Activated CD8-positive, alpha-beta memory T cell treated with anti-CD3 and anti-CD28 coated beads, Interleukin-2, amount 10 ng/mL, durations not matched to agents 7 days and 5 days (primary cell): Measurements from ENCODE around the gene SMG6. TPM values are rescaled to one million over a fixed set of nuclear protein-coding genes. Genes with fewer than 3 reads are reported as not detected.

Source experiments
- ATAC-seq: fragments of 150-1000 bp; cut with Tn5 transposase; one replicate; pipeline ENCODE4 v1.10.0; 2021; ENCODE audit warnings: moderate library complexity
- CTCF ChIA-PET: fragments of 350-600 bp; sonication (Branson Sonifier 250); formaldehyde crosslinking; loops from one replicate; lab custom pipeline; 2021; ENCODE audit warnings: antibody characterized with exemption; lab: Charles Lee
- DNase-seq: peaks from one replicate; pipeline ENCODE4 v3.0.0-alpha.2; 2020
- H3K27ac Mint-ChIP-seq: one replicate; pipeline ENCODE4 v1.8.0; 2021; ENCODE audit warnings: mild to moderate bottlenecking, mixed read lengths
- H3K27me3 Mint-ChIP-seq: one replicate; pipeline ENCODE4 v1.8.0; 2021; ENCODE audit warnings: mixed read lengths
- H3K36me3 Mint-ChIP-seq: one replicate; pipeline ENCODE4 v1.8.0; 2021; ENCODE audit warnings: mild to moderate bottlenecking, mixed read lengths
- H3K4me1 Mint-ChIP-seq: one replicate; pipeline ENCODE4 v1.8.0; 2021; ENCODE audit warnings: mixed read lengths
- H3K4me3 Mint-ChIP-seq: one replicate; pipeline ENCODE4 v1.8.0; 2021; ENCODE audit warnings: mild to moderate bottlenecking, moderate library complexity, mixed read lengths
- H3K9me3 Mint-ChIP-seq: one replicate; pipeline ENCODE4 v1.8.0; 2022; ENCODE audit warnings: low read depth, mixed read lengths
- total RNA-seq, 2 experiments: library from RNA; stranded (reverse); gene quantifications; one replicate each; pipeline ENCODE4 v1.2.3, GENCODE V29; 2021

The SMG6 gene
- total RNA-seq, 2 experiments from 2014 or later = 46.7 to 60.9 TPM

- DNase-seq = no peak
- Mint-ChIP-seq H3K27ac (no peak overlapping the region), H3K4me1 (peaks cover 33% of the 10 kb centered on the region), H3K4me3 (no peak overlapping the region), H3K36me3 (peaks cover 8% of the 10 kb centered on the region), H3K9me3 (no peaks in the 10 kb centered on the region), H3K27me3 (no peaks in the 10 kb centered on the region)
- CTCF ChIA-PET = interaction anchor here (0.6 to 1.6 kb wide), 3 partner anchors 10 to 113 kb away, joined by 3 read pairs; no protein-coding TSS in a partner anchor
- ATAC-seq = no peak
These were observed 200.4 kb downstream of the SMG6 start for GRCh38 chr17:2102931-2103809.

GRCh38 chr17:2101448-2102257 lies 201.9 kb downstream of the SMG6 start:
- H3K9me3 Mint-ChIP-seq = no peaks in the 10 kb centered on the region
- H3K36me3 Mint-ChIP-seq = peaks cover 9% of the 10 kb centered on the region
- H3K27me3 Mint-ChIP-seq = no peaks in the 10 kb centered on the region
- DNase-seq = no peak
- no peak overlapping the region for H3K4me3 Mint-ChIP-seq
- peak; percentile 27 for ATAC-seq
- CTCF ChIA-PET = interaction anchor here (1.0 to 1.6 kb wide), 5 partner anchors 8 to 144 kb away, joined by 3 to 5 read pairs (median 3); no protein-coding TSS in a partner anchor
- H3K4me1 Mint-ChIP-seq = peaks cover 34% of the 10 kb centered on the region
- peak overlapping the region; percentile 45 for H3K27ac Mint-ChIP-seq

GRCh38 chr17:2095536-2095910 lies 208.1 kb downstream of the SMG6 start:
- no peak overlapping the region for H3K4me3 Mint-ChIP-seq
- H3K4me1 Mint-ChIP-seq = peaks cover 31% of the 10 kb centered on the region
- ATAC-seq (no peak), DNase-seq (no peak)
- H3K9me3 Mint-ChIP-seq = no peaks in the 10 kb centered on the region
- H3K27ac Mint-ChIP-seq = no peak overlapping the region
- H3K36me3 Mint-ChIP-seq = peaks cover 4% of the 10 kb centered on the region
- H3K27me3 Mint-ChIP-seq = no peaks in the 10 kb centered on the region
- CTCF ChIA-PET = interaction anchor here (0.8 to 1.9 kb wide), 3 partner anchors 20 to 150 kb away, joined by 3 to 9 read pairs (median 3); no protein-coding TSS in a partner anchor

GRCh38 chr17:2094891-2095535 lies 208.6 kb downstream of the SMG6 start:
- CTCF ChIA-PET = interaction anchor here (0.8 to 1.9 kb wide), 7 partner anchors 20 to 188 kb away, joined by 3 to 9 read pairs (median 3); no protein-coding TSS in a partner anchor
- Mint-ChIP-seq H3K4me1 (peaks cover 36% of the 10 kb centered on the region), H3K4me3 (no peak overlapping the region), H3K27ac (no peak overlapping the region), H3K9me3 (no peaks in the 10 kb centered on the region), H3K36me3 (peaks cover 4% of the 10 kb centered on the region), H3K27me3 (no peaks in the 10 kb centered on the region)
- DNase-seq (no peak), ATAC-seq (no peak)

GRCh38 chr17:2093349-2093748 lies 210.2 kb downstream of the SMG6 start:
- DNase-seq = no peak
- Mint-ChIP-seq H3K27me3 (no peaks in the 10 kb centered on the region), H3K36me3 (peaks cover 8% of the 10 kb centered on the region), H3K9me3 (no peaks in the 10 kb centered on the region), H3K27ac (peak overlapping the region; percentile 21), H3K4me3 (no peak overlapping the region), H3K4me1 (peaks cover 50% of the 10 kb centered on the region)
- CTCF ChIA-PET = interaction anchor here (0.8 to 1.8 kb wide), 6 partner anchors 9 to 158 kb away, joined by 3 to 4 read pairs (median 3); partner anchors contain the start of gene HIC1
- no peak for ATAC-seq

- DNase-seq (no peak), ATAC-seq (no peak)
- Mint-ChIP-seq H3K36me3 (peaks cover 8% of the 10 kb centered on the region), H3K4me1 (peaks cover 54% of the 10 kb centered on the region), H3K27ac (peak overlapping the region; percentile 35), H3K9me3 (no peaks in the 10 kb centered on the region), H3K27me3 (no peaks in the 10 kb centered on the region), H3K4me3 (no peak overlapping the region)
- CTCF ChIA-PET = interaction anchor here (1.1 to 1.6 kb wide), 2 partner anchors 34 to 97 kb away, joined by 3 read pairs; no protein-coding TSS in a partner anchor
These were observed 211.3 kb downstream of the SMG6 start for GRCh38 chr17:2092253-2092652.

GRCh38 chr17:2090804-2091534 lies 212.6 kb downstream of the SMG6 start:
- Mint-ChIP-seq H3K27me3 (no peaks in the 10 kb centered on the region), H3K9me3 (no peaks in the 10 kb centered on the region), H3K4me1 (peaks cover 67% of the 10 kb centered on the region), H3K36me3 (peaks cover 8% of the 10 kb centered on the region), H3K4me3 (peak overlapping the region; percentile 91), H3K27ac (peak overlapping the region; percentile 99)
- ATAC-seq = no peak
- DNase-seq = no peak
- CTCF ChIA-PET = interaction anchor here (0.6 to 12.2 kb wide), 10 partner anchors 9 to 1297 kb away, joined by 3 to 198 read pairs (median 5); partner anchors contain the start of gene HIC1

GRCh38 chr17:2090210-2090641 lies 213.4 kb downstream of the SMG6 start:
- Mint-ChIP-seq H3K27me3 (no peaks in the 10 kb centered on the region), H3K4me3 (peak overlapping the region; percentile 91), H3K27ac (peak overlapping the region; percentile 99), H3K4me1 (peaks cover 75% of the 10 kb centered on the region), H3K36me3 (peaks cover 8% of the 10 kb centered on the region), H3K9me3 (no peaks in the 10 kb centered on the region)
- DNase-seq (no peak), ATAC-seq (no peak)
- CTCF ChIA-PET = interaction anchor here (1.0 to 12.2 kb wide), 11 partner anchors 9 to 214 kb away, joined by 3 to 198 read pairs (median 5); partner anchors contain the start of genes HIC1, SMG6 and SRR

GRCh38 chr17:2089021-2089422 lies 214.6 kb downstream of the SMG6 start:
- Mint-ChIP-seq H3K4me3 (peak overlapping the region; percentile 91), H3K4me1 (peaks cover 83% of the 10 kb centered on the region), H3K27me3 (no peaks in the 10 kb centered on the region), H3K9me3 (no peaks in the 10 kb centered on the region), H3K27ac (peak overlapping the region; percentile 99), H3K36me3 (peaks cover 14% of the 10 kb centered on the region)
- ATAC-seq = peak; percentile 31
- CTCF ChIA-PET = interaction anchor here (0.7 to 12.2 kb wide), 13 partner anchors 21 to 215 kb away, joined by 3 to 198 read pairs (median 5); partner anchors contain the start of genes HIC1, SMG6 and SRR
- peak; percentile 53 for DNase-seq

- DNase-seq (peak; percentile 88), ATAC-seq (peak; percentile 53)
- H3K36me3 Mint-ChIP-seq = peaks cover 14% of the 10 kb centered on the region
- H3K27ac Mint-ChIP-seq = peak overlapping the region; percentile 72
- CTCF ChIA-PET = interaction anchor here (0.6 to 12.2 kb wide), 11 partner anchors 11 to 416 kb away, joined by 3 to 198 read pairs (median 6); partner anchors contain the start of gene HIC1
- H3K27me3 Mint-ChIP-seq = no peaks in the 10 kb centered on the region
- H3K9me3 Mint-ChIP-seq = no peaks in the 10 kb centered on the region
- peak overlapping the region; percentile 16 for H3K4me3 Mint-ChIP-seq
- H3K4me1 Mint-ChIP-seq = peaks cover 91% of the 10 kb centered on the region
These were observed 215.9 kb downstream of the SMG6 start for GRCh38 chr17:2087597-2088211.

- H3K9me3 Mint-ChIP-seq = no peaks in the 10 kb centered on the region
- DNase-seq (no peak), ATAC-seq (no peak)
- no peaks in the 10 kb centered on the region for H3K27me3 Mint-ChIP-seq
- CTCF ChIA-PET = interaction anchor here (0.8 to 12.2 kb wide), 8 partner anchors 18 to 180 kb away, joined by 3 to 198 read pairs (median 6); partner anchors contain the start of gene HIC1
- no peak overlapping the region for H3K4me3 Mint-ChIP-seq
- peaks cover 95% of the 10 kb centered on the region for H3K4me1 Mint-ChIP-seq
- H3K36me3 Mint-ChIP-seq = peaks cover 13% of the 10 kb centered on the region
- peak overlapping the region; percentile 63 for H3K27ac Mint-ChIP-seq
These were observed 217.3 kb downstream of the SMG6 start for GRCh38 chr17:2086306-2086705.
